K562 (cell line): Measurements from ENCODE around the gene DNASE2. TPM values are rescaled to one million over a fixed set of nuclear protein-coding genes. Genes with fewer than 3 reads are reported as not detected.

ENCODE experiments used
- BRD4 ChIP-seq: fragments of 200-600 bp; sonication (generic); IDR thresholded peaks from 2 replicates; pipeline ENCODE4 v1.6.1; 2017; ENCODE audit warnings: inconsistent platforms
- EP300 ChIP-seq: IDR thresholded peaks from 2 replicates; pipeline ENCODE4 v1.6.1; 2012; ENCODE audit warnings: low read length, improper control_type of control experiment
- FOXK2 ChIP-seq, 2 experiments: fragments of 450-650 bp; IDR thresholded peaks in 1 of 2; conservative IDR thresholded peaks in 1 of 2; 2 replicates each; pipeline ENCODE4 v1.6.1; 2016; ENCODE audit warnings: low read depth in 2 of 2, mild to moderate bottlenecking in 1 of 2
- MBD2 ChIP-seq: sonication (generic); IDR thresholded peaks from 2 replicates; pipeline ENCODE4 v1.6.1; 2016; ENCODE audit warnings: low read depth, borderline replicate concordance
- ZNF444 ChIP-seq: fragments of 250-450 bp; sonication (Bioruptor Pico); IDR thresholded peaks from 2 replicates; pipeline ENCODE4 v1.4.0; 2020; ENCODE audit warnings: mild to moderate bottlenecking, moderate library complexity
- polyA plus RNA-seq, 8 experiments: library from polyadenylated mRNA; depleted of rRNA in 4 of 8; stranded (reverse) in 5 of 8; unstranded in 3 of 8; fragments of >200 nt; fragmentation: Nextera tagmentation in 2 of 8; fragmentation: Illumina TruSeq in 1 of 8; extraction: Ambion mirVana in 2 of 8; extraction: Trizol in 1 of 8; gene quantifications; 2 replicates each; pipeline versions ENCODE4 v1.2.1 to v1.2.3, GENCODE V29; 2011 to 2014; ENCODE audit warnings: inconsistent platforms in 1 of 8, missing spikeins in 1 of 8
- total RNA-seq, 7 experiments: library from RNA; depleted of rRNA in 6 of 7; stranded (reverse); fragments of >200 nt in 6 of 7; fragmentation: Illumina TruSeq in 2 of 7; extraction: Trizol in 2 of 7; gene quantifications; 2 replicates each; pipeline versions ENCODE4 v1.2.1 to v1.2.3, GENCODE V29; 2011 to 2021; ENCODE audit warnings: low replicate concordance in 1 of 7
- TF ChIP-seq, protein P1 (sequence below): fragments of 250-450 bp; sonication (Bioruptor Pico); IDR thresholded peaks from 2 replicates; pipeline ENCODE4 v1.4.0; 2020
- TF ChIP-seq, protein P2 (sequence below): fragments of 200-400 bp; formaldehyde crosslinking; IDR thresholded peaks from 2 replicates; pipeline ENCODE4 v1.6.1; 2017; ENCODE audit warnings: mild to moderate bottlenecking, low read depth, low read length, moderate library complexity
- TF ChIP-seq, protein P3 (sequence below): fragments of 250-450 bp; sonication (Bioruptor Pico); IDR thresholded peaks from 2 replicates; pipeline ENCODE4 v1.4.0; 2020
- TF ChIP-seq, protein P4 (sequence below): sonication (generic); formaldehyde crosslinking; IDR thresholded peaks from 2 replicates; pipeline ENCODE4 v1.4.0; 2020; ENCODE audit warnings: mild to moderate bottlenecking, missing genetic modification reagents
- TF ChIP-seq, protein P5 (sequence below), 2 experiments: fragments of 150-350 bp in 1 of 2; IDR thresholded peaks; 2 replicates each; pipeline ENCODE4 v1.6.1; 2012 to 2016; ENCODE audit warnings: low read depth in 2 of 2, low read length in 2 of 2, mild to moderate bottlenecking in 1 of 2, moderate library complexity in 1 of 2

DNASE2 gene
- total and polyA plus RNA-seq, 9 of the 15 experiments (the other 6 are each of a cell fraction or from before 2014, with no cell fraction given): 4.4 to 27.0 (median 20.2) TPM

DNA sequence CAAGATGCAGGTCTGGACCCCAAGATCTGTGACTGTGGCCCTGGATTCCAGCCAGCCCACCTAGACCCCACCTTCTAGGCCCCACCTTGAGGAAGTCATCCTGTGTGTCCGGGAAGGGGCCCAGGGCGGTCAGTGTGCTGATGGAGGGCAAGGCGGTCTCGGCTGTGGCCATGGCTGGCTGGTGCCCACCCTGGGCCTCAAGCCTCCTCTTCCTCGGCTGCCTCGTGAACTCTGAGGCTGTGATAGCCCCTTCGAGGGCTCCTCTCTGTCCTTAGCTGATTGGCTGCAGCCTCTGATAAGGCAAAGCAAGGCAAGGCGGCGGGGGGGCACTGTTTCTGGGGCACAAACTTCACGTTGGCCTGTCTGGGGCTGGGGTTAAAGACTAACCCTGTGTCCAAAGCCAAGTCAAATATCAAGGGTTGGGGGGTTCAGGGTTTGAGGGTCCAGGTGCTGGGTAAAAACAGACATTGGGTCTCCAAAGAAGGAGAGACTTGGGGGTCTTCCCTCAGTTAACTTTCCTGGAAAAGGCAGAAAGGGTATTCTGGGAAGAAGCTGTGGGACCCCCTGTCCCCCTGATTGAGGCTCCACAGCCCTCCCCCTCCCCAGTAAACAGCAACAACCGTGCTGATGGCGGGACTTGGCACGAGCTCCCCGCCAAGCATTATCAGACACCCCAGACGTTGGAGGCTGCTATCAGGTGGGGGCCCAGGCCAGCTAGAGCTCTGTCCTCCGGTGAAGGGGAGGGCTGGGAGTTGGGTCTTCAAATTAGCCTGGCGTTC lies 5.9 kb upstream of the DNASE2 start, which contains the start of gene KLF1 (continued):
- TF ChIP-seq, protein P1, sequence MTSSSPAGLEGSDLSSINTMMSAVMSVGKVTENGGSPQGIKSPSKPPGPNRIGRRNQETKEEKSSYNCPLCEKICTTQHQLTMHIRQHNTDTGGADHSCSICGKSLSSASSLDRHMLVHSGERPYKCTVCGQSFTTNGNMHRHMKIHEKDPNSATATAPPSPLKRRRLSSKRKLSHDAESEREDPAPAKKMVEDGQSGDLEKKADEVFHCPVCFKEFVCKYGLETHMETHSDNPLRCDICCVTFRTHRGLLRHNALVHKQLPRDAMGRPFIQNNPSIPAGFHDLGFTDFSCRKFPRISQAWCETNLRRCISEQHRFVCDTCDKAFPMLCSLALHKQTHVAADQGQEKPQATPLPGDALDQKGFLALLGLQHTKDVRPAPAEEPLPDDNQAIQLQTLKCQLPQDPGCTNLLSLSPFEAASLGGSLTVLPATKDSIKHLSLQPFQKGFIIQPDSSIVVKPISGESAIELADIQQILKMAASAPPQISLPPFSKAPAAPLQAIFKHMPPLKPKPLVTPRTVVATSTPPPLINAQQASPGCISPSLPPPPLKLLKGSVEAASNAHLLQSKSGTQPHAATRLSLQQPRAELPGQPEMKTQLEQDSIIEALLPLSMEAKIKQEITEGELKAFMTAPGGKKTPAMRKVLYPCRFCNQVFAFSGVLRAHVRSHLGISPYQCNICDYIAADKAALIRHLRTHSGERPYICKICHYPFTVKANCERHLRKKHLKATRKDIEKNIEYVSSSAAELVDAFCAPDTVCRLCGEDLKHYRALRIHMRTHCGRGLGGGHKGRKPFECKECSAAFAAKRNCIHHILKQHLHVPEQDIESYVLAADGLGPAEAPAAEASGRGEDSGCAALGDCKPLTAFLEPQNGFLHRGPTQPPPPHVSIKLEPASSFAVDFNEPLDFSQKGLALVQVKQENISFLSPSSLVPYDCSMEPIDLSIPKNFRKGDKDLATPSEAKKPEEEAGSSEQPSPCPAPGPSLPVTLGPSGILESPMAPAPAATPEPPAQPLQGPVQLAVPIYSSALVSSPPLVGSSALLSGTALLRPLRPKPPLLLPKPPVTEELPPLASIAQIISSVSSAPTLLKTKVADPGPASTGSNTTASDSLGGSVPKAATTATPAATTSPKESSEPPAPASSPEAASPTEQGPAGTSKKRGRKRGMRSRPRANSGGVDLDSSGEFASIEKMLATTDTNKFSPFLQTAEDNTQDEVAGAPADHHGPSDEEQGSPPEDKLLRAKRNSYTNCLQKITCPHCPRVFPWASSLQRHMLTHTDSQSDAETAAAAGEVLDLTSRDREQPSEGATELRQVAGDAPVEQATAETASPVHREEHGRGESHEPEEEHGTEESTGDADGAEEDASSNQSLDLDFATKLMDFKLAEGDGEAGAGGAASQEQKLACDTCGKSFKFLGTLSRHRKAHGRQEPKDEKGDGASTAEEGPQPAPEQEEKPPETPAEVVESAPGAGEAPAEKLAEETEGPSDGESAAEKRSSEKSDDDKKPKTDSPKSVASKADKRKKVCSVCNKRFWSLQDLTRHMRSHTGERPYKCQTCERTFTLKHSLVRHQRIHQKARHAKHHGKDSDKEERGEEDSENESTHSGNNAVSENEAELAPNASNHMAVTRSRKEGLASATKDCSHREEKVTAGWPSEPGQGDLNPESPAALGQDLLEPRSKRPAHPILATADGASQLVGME: no peak
- TF ChIP-seq MBD2: 0 out of 2 replicates have a peak, but pooled peaks have one; percentile 16
- TF ChIP-seq, protein P2, sequence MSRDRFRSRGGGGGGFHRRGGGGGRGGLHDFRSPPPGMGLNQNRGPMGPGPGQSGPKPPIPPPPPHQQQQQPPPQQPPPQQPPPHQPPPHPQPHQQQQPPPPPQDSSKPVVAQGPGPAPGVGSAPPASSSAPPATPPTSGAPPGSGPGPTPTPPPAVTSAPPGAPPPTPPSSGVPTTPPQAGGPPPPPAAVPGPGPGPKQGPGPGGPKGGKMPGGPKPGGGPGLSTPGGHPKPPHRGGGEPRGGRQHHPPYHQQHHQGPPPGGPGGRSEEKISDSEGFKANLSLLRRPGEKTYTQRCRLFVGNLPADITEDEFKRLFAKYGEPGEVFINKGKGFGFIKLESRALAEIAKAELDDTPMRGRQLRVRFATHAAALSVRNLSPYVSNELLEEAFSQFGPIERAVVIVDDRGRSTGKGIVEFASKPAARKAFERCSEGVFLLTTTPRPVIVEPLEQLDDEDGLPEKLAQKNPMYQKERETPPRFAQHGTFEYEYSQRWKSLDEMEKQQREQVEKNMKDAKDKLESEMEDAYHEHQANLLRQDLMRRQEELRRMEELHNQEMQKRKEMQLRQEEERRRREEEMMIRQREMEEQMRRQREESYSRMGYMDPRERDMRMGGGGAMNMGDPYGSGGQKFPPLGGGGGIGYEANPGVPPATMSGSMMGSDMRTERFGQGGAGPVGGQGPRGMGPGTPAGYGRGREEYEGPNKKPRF: no peak
- TF ChIP-seq BRD4: no peak; the same call in 1 of the 2 replicates
- TF ChIP-seq, protein P3, sequence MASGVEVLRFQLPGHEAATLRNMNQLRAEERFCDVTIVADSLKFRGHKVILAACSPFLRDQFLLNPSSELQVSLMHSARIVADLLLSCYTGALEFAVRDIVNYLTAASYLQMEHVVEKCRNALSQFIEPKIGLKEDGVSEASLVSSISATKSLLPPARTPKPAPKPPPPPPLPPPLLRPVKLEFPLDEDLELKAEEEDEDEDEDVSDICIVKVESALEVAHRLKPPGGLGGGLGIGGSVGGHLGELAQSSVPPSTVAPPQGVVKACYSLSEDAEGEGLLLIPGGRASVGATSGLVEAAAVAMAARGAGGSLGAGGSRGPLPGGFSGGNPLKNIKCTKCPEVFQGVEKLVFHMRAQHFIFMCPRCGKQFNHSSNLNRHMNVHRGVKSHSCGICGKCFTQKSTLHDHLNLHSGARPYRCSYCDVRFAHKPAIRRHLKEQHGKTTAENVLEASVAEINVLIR: no peak
- TF ChIP-seq FOXK2 (conservative IDR thresholded peaks at IDR 0.05 in 1 of 2, IDR thresholded peaks at IDR 0.05 in 1 of 2; ENCODE audit: low read depth in 2 of 2): peak; percentile 91 to 92
- TF ChIP-seq, protein P4, sequence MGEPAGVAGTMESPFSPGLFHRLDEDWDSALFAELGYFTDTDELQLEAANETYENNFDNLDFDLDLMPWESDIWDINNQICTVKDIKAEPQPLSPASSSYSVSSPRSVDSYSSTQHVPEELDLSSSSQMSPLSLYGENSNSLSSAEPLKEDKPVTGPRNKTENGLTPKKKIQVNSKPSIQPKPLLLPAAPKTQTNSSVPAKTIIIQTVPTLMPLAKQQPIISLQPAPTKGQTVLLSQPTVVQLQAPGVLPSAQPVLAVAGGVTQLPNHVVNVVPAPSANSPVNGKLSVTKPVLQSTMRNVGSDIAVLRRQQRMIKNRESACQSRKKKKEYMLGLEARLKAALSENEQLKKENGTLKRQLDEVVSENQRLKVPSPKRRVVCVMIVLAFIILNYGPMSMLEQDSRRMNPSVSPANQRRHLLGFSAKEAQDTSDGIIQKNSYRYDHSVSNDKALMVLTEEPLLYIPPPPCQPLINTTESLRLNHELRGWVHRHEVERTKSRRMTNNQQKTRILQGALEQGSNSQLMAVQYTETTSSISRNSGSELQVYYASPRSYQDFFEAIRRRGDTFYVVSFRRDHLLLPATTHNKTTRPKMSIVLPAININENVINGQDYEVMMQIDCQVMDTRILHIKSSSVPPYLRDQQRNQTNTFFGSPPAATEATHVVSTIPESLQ (CRISPR knock-in tag): peak; percentile 69; the same call in 1 of the 2 replicates
- 0 out of 2 replicates have a peak, but pooled peaks have one; percentile 63 for TF ChIP-seq ZNF444 (CRISPR knock-in tag)
- TF ChIP-seq, protein P5, sequence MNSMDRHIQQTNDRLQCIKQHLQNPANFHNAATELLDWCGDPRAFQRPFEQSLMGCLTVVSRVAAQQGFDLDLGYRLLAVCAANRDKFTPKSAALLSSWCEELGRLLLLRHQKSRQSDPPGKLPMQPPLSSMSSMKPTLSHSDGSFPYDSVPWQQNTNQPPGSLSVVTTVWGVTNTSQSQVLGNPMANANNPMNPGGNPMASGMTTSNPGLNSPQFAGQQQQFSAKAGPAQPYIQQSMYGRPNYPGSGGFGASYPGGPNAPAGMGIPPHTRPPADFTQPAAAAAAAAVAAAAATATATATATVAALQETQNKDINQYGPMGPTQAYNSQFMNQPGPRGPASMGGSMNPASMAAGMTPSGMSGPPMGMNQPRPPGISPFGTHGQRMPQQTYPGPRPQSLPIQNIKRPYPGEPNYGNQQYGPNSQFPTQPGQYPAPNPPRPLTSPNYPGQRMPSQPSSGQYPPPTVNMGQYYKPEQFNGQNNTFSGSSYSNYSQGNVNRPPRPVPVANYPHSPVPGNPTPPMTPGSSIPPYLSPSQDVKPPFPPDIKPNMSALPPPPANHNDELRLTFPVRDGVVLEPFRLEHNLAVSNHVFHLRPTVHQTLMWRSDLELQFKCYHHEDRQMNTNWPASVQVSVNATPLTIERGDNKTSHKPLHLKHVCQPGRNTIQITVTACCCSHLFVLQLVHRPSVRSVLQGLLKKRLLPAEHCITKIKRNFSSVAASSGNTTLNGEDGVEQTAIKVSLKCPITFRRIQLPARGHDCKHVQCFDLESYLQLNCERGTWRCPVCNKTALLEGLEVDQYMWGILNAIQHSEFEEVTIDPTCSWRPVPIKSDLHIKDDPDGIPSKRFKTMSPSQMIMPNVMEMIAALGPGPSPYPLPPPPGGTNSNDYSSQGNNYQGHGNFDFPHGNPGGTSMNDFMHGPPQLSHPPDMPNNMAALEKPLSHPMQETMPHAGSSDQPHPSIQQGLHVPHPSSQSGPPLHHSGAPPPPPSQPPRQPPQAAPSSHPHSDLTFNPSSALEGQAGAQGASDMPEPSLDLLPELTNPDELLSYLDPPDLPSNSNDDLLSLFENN (IDR thresholded peaks at IDR 0.05; ENCODE audit: low read depth in 2 of 2, low read length in 2 of 2): peak in 1 of 2 experiments; percentile 87; a peak in 2 of 4 replicates
- TF ChIP-seq EP300: peak; percentile 90
